H1 (cell line): ENCODE measurements around the gene FAM53A. TPM values are rescaled to one million over a fixed set of nuclear protein-coding genes. Genes with fewer than 3 reads are reported as not detected.

ENCODE experiments used
- CTCF ChIA-PET: fragments of 300-600 bp; sonication (Branson Sonifier 250); formaldehyde crosslinking; loops from one replicate; lab custom pipeline; 2021; ENCODE audit not compliant: partially characterized antibody; lab: Charles Lee
- POLR2A ChIA-PET: fragments of 300-600 bp; sonication (Branson Sonifier 250); formaldehyde crosslinking; loops from one replicate; lab custom pipeline; 2021; ENCODE audit warnings: inconsistent platforms; ENCODE audit not compliant: partially characterized antibody; lab: Charles Lee
- DNase-seq, 2 experiments: peaks; one replicate each; pipeline versions ENCODE4 v3.0.0 to v3.0.0-alpha.2; 2010 to 2022; ENCODE audit warnings: low spot score in 2 of 2, low read depth in 1 of 2, mixed read lengths in 1 of 2
- FAIRE-seq: peaks from 2 replicates; lab custom pipeline; 2011; peaks lifted over from hg19 to GRCh38; lab: Jason Lieb, UNC
- H2AFZ ChIP-seq: 2 replicates; pipeline ENCODE4 v1.8.1; 2012; ENCODE audit warnings: low read length, inconsistent platforms
- H2AK5ac ChIP-seq: 2 replicates; pipeline ENCODE4 v1.6.1; 2013; ENCODE audit warnings: low read depth, low read length
- H2BK120ac ChIP-seq: replicated peaks from 2 replicates; pipeline ENCODE3; 2013; ENCODE audit warnings: low read depth, low read length, inconsistent platforms
- H2BK12ac ChIP-seq: 2 replicates; pipeline ENCODE4 v1.6.1; 2013; ENCODE audit warnings: low read depth, low read length
- H2BK15ac ChIP-seq: 2 replicates; pipeline ENCODE4 v1.6.1; 2013; ENCODE audit warnings: low read length
- H2BK20ac ChIP-seq: 2 replicates; pipeline ENCODE4 v1.6.1; 2013; ENCODE audit warnings: low read length
- H2BK5ac ChIP-seq: 2 replicates; pipeline ENCODE4 v1.6.1; 2013; ENCODE audit warnings: low read depth, low read length
- H3K14ac ChIP-seq: 2 replicates; pipeline ENCODE4 v1.6.1; 2013; ENCODE audit warnings: inconsistent platforms; ENCODE audit not compliant: insufficient read length
- H3K18ac ChIP-seq: 2 replicates; pipeline ENCODE4 v1.6.1; 2013; ENCODE audit warnings: low read length; ENCODE audit errors: extremely low read depth
- H3K23ac ChIP-seq: 2 replicates; pipeline ENCODE4 v1.6.1; 2013; ENCODE audit warnings: inconsistent platforms; ENCODE audit not compliant: insufficient read length
- H3K23me2 ChIP-seq: 2 replicates; pipeline ENCODE4 v1.6.1; 2013; ENCODE audit warnings: low read depth, low read length
- H3K27ac ChIP-seq: 2 replicates; pipeline ENCODE4 v1.6.1; 2011; ENCODE audit warnings: low read depth, low read length, inconsistent platforms
- H3K27me3 ChIP-seq, 4 experiments: replicated peaks in 1 of 4; 1 replicate in 1 of 4; 2 replicates in 3 of 4; pipeline versions ENCODE4 v1.6.1 to v1.8.1; 2011 to 2013; ENCODE audit warnings: low read length in 3 of 4, mild to moderate bottlenecking in 3 of 4, inconsistent platforms in 2 of 4, mixed read lengths in 2 of 4, moderate library complexity in 1 of 4; ENCODE audit not compliant: control insufficient read depth in 3 of 4, insufficient read depth in 3 of 4; ENCODE audit errors: extremely low read depth in 1 of 4
- H3K36me3 ChIP-seq, 4 experiments: 2 replicates each; pipeline versions ENCODE4 v1.6.1 to v1.8.1; 2011 to 2013; ENCODE audit warnings: mild to moderate bottlenecking in 4 of 4, low read length in 3 of 4, moderate library complexity in 2 of 4, control low read depth in 1 of 4, inconsistent platforms in 1 of 4; ENCODE audit not compliant: insufficient read depth in 4 of 4, control insufficient read depth in 2 of 4
- H3K4ac ChIP-seq: replicated peaks from 2 replicates; pipeline ENCODE3; 2013; ENCODE audit warnings: low read length, low read depth, mixed read lengths, inconsistent platforms; ENCODE audit not compliant: insufficient read length
- H3K4me1 ChIP-seq, 4 experiments: replicated peaks in 1 of 4; 1 replicate in 1 of 4; 2 replicates in 3 of 4; pipeline versions ENCODE4 v1.6.1 to v1.8.1; 2011 to 2013; ENCODE audit warnings: low read length in 3 of 4, inconsistent platforms in 2 of 4, mixed read lengths in 1 of 4; ENCODE audit not compliant: insufficient read depth in 4 of 4, control insufficient read depth in 3 of 4
- H3K4me2 ChIP-seq, 2 experiments: 2 replicates each; pipeline versions ENCODE4 v1.6.1 to v1.8.1; 2011 to 2013; ENCODE audit warnings: low read depth in 2 of 2, low read length in 2 of 2, control low read depth in 1 of 2, inconsistent platforms in 1 of 2, mild to moderate bottlenecking in 1 of 2; ENCODE audit not compliant: insufficient read depth in 1 of 2
- H3K4me3 ChIP-seq, 4 experiments: fragments of 200-600, 300-600 bp in 1 of 4; sonication (generic), shearing (Covaris generic), sonication (Bioruptor Twin) in 1 of 4; 2 replicates each; pipeline versions ENCODE4 v1.5.1 to v1.8.1; 2011 to 2016; ENCODE audit warnings: low read length in 4 of 4, low read depth in 3 of 4, control low read depth in 2 of 4, inconsistent platforms in 2 of 4, mild to moderate bottlenecking in 2 of 4, mixed read lengths in 1 of 4, moderate library complexity in 1 of 4; ENCODE audit not compliant: insufficient read depth in 2 of 4; ENCODE audit errors: extremely low read depth in 1 of 4
- H3K56ac ChIP-seq: replicated peaks from 2 replicates; pipeline ENCODE3; 2013; ENCODE audit warnings: low read depth, mild to moderate bottlenecking, mixed read lengths, low read length, inconsistent platforms; ENCODE audit not compliant: insufficient read length
- H3K79me1 ChIP-seq: 2 replicates; pipeline ENCODE4 v1.6.1; 2013; ENCODE audit warnings: low read depth, low read length, control low read depth
- H3K79me2 ChIP-seq, 2 experiments: 2 replicates each; pipeline versions ENCODE4 v1.6.1 to v1.8.1; 2012 to 2013; ENCODE audit warnings: low read length in 2 of 2, mild to moderate bottlenecking in 2 of 2, inconsistent platforms in 1 of 2; ENCODE audit not compliant: insufficient read depth in 2 of 2, control insufficient read depth in 1 of 2
- H3K9ac ChIP-seq, 4 experiments: replicated peaks in 1 of 4; 1 replicate in 1 of 4; 2 replicates in 3 of 4; pipeline versions ENCODE4 v1.6.1 to v1.8.1; 2011 to 2013; ENCODE audit warnings: low read depth in 3 of 4, low read length in 3 of 4, control low read depth in 2 of 4, mild to moderate bottlenecking in 2 of 4, moderate library complexity in 2 of 4, inconsistent platforms in 1 of 4; ENCODE audit errors: extremely low read depth in 1 of 4
- H3K9me3 ChIP-seq, 2 experiments: 2 replicates each; pipeline versions ENCODE4 v1.6.1 to v1.8.1; 2012 to 2013; ENCODE audit warnings: mild to moderate bottlenecking in 2 of 2, moderate library complexity in 2 of 2, control low read depth in 1 of 2, inconsistent platforms in 1 of 2, low read depth in 1 of 2, low read length in 1 of 2, mixed read lengths in 1 of 2; ENCODE audit not compliant: insufficient read depth in 2 of 2
- H4K20me1 ChIP-seq, 2 experiments: replicated peaks in 1 of 2; 2 replicates each; pipeline versions ENCODE3 to v1.8.1; 2011 to 2013; ENCODE audit warnings: inconsistent platforms in 2 of 2, low read length in 2 of 2, mild to moderate bottlenecking in 1 of 2; ENCODE audit not compliant: insufficient read depth in 2 of 2, control insufficient read depth in 1 of 2
- H4K5ac ChIP-seq: 2 replicates; pipeline ENCODE4 v1.6.1; 2013; ENCODE audit warnings: low read length, low read depth, mixed read lengths, inconsistent platforms; ENCODE audit not compliant: insufficient read length
- H4K8ac ChIP-seq: 2 replicates; pipeline ENCODE4 v1.8.0; 2013; ENCODE audit warnings: mild to moderate bottlenecking, moderate library complexity, low read length, inconsistent platforms; ENCODE audit not compliant: insufficient read depth; ENCODE audit errors: extremely low read depth
- H4K91ac ChIP-seq: replicated peaks from 2 replicates; pipeline ENCODE3; 2013; ENCODE audit warnings: low read length, mixed read lengths, inconsistent platforms; ENCODE audit not compliant: insufficient read length
- YY1 ChIP-seq: IDR thresholded peaks from 2 replicates; pipeline ENCODE4 v1.6.1; 2011; ENCODE audit warnings: low read depth, mild to moderate bottlenecking, low read length
- WGBS, 2 experiments: shearing (Covaris generic) in 1 of 2; methylation state at CpG; one replicate each; pipeline versions ENCODE4 v1.1.6 to v1.1.7; 2013 to 2015; ENCODE audit warnings: low lambda C conversion rate in 2 of 2, mixed read lengths in 2 of 2, inconsistent platforms in 1 of 2, low coverage in 1 of 2, missing lambda C conversion rate in 1 of 2; ENCODE audit not compliant: insufficient replicate concordance in 2 of 2, insufficient coverage in 1 of 2, insufficient read length in 1 of 2; ENCODE audit errors: extremely low coverage in 1 of 2, missing lambda C conversion rate in 1 of 2; 5-methylcytosine and 5-hydroxymethylcytosine counted together
- polyA plus RNA-seq, 7 experiments: library from polyadenylated mRNA; depleted of rRNA in 3 of 7; stranded (reverse) in 5 of 7; unstranded in 2 of 7; fragments of >200 nt in 5 of 7; fragments of 200-250 nt in 2 of 7; gene quantifications; 1 replicate in 5 of 7; 2 replicates in 1 of 7; 4 replicates in 1 of 7; pipeline versions ENCODE4 v1.2.1 to v1.2.3, GENCODE V29; 2011 to 2013; ENCODE audit warnings: missing spikeins in 2 of 7, mixed read lengths in 2 of 7
- total RNA-seq: library from RNA; stranded (reverse); fragmentation: NEBNext Ultra II Directional; extraction: Animal tissue kit (Norgen Biotek cat#: 25700); gene quantifications from 2 replicates; pipeline ENCODE4 v1.2.1, GENCODE V29; 2021
- TF ChIP-seq, protein P1 (sequence below), 3 experiments: IDR thresholded peaks; 1 replicate in 2 of 3; 2 replicates in 1 of 3; pipeline versions ENCODE4 v1.5.1 to v1.6.1; 2011; ENCODE audit warnings: low read length in 3 of 3, mild to moderate bottlenecking in 3 of 3, inconsistent platforms in 2 of 3, low read depth in 1 of 3, moderate library complexity in 1 of 3; ENCODE audit not compliant: insufficient read depth in 1 of 3; ENCODE audit errors: control extremely low read depth in 1 of 3
- TF ChIP-seq, protein P2 (sequence below): IDR thresholded peaks from 2 replicates; pipeline ENCODE4 v1.6.1; 2011; ENCODE audit warnings: low read depth, mild to moderate bottlenecking, low read length; ENCODE audit not compliant: insufficient read depth

The FAM53A gene
- total and polyA plus RNA-seq, 2 of the 8 experiments (the other 6 are each of a cell fraction or from before 2014, with no cell fraction given) = 1.9 to 2.0 TPM

DNA sequence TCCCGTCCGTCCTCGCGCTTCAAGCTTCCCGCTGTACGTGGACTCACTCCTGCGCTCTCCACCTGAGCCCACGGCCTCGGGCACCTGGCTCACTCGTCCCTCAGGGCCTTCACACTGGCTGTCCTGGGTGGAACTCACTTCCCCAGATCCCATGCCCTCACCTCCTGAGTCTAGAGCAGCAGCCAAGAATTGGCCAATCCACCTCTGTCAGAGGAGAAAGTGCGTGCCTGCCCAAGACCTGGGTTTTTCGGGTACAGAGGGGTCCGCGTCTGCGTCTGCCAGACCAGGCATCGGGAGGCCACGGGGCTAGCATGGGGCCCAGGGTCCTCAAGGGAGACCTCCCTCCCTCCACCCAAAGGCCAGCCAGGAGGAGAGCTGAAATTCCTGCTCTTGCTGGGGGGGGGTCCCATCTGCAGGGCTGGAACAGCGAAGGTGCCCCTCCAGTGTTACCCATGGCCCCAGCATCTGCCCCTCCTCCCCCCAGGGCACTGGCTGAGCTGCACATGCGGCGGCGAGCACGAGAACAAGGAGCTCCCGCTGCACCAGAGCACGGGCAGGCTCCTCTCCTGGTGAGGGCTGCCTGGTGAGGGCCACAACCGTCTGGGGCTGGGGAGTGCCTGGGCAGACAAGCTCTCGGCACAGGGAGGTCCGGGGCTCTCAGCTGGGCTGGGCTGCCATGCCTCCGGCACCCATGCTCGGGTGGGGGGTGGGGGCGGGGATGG, 47.5 kb downstream of the FAM53A start:
- TF ChIP-seq, protein P1, sequence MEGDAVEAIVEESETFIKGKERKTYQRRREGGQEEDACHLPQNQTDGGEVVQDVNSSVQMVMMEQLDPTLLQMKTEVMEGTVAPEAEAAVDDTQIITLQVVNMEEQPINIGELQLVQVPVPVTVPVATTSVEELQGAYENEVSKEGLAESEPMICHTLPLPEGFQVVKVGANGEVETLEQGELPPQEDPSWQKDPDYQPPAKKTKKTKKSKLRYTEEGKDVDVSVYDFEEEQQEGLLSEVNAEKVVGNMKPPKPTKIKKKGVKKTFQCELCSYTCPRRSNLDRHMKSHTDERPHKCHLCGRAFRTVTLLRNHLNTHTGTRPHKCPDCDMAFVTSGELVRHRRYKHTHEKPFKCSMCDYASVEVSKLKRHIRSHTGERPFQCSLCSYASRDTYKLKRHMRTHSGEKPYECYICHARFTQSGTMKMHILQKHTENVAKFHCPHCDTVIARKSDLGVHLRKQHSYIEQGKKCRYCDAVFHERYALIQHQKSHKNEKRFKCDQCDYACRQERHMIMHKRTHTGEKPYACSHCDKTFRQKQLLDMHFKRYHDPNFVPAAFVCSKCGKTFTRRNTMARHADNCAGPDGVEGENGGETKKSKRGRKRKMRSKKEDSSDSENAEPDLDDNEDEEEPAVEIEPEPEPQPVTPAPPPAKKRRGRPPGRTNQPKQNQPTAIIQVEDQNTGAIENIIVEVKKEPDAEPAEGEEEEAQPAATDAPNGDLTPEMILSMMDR (IDR thresholded peaks at IDR 0.05; ENCODE audit: control extremely low read depth in 1 of 3, insufficient read depth in 1 of 3, low read depth in 1 of 3, low read length in 3 of 3) = no peak
- TF ChIP-seq, protein P2, sequence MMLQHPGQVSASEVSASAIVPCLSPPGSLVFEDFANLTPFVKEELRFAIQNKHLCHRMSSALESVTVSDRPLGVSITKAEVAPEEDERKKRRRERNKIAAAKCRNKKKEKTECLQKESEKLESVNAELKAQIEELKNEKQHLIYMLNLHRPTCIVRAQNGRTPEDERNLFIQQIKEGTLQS = no peak
- no peak for TF ChIP-seq YY1
- H3K4me2 ChIP-seq = no peak overlapping the region
- CTCF ChIA-PET = interaction anchor here (0.6 to 0.7 kb wide), 2 partner anchors 9 to 17 kb away, joined by 3 read pairs; no protein-coding TSS in a partner anchor
- H2BK120ac ChIP-seq = no peak overlapping the region
- no peak for FAIRE-seq
- H3K23me2 ChIP-seq = no peaks in the 10 kb centered on the region
- H4K5ac ChIP-seq = no peak overlapping the region
- POLR2A ChIA-PET = interaction anchor here (1.2 kb wide), 1 partner anchor 69 kb away, joined by 5 read pairs; no protein-coding TSS in a partner anchor
- H3K4me3 ChIP-seq = no peak overlapping the region
- H3K27me3 ChIP-seq = no peaks in the 10 kb centered on the region
- no peak overlapping the region for H3K14ac ChIP-seq
- H3K18ac ChIP-seq = no peak overlapping the region
- H4K20me1 ChIP-seq = peaks cover 0 to 5% of the 10 kb centered on the region in 2 experiments
- no peak overlapping the region for H2AFZ ChIP-seq
- H2AK5ac ChIP-seq = no peak overlapping the region; the same call in 1 of the 2 replicates
- no peak overlapping the region for H3K23ac ChIP-seq
- no peaks in the 10 kb centered on the region for H3K4me1 ChIP-seq
- H2BK12ac ChIP-seq = no peak overlapping the region
- no peaks in the 10 kb centered on the region for H3K36me3 ChIP-seq
- no peaks in the 10 kb centered on the region for H3K79me1 ChIP-seq
- H3K79me2 ChIP-seq = no peaks in the 10 kb centered on the region
- H3K56ac ChIP-seq = no peak overlapping the region
- H4K91ac ChIP-seq = no peak overlapping the region
- H2BK20ac ChIP-seq = no peak overlapping the region
- no peak overlapping the region for H3K4ac ChIP-seq
- H2BK15ac ChIP-seq = no peak overlapping the region
- no peak overlapping the region for H3K27ac ChIP-seq
- WGBS, 2 experiments = 88% methylated on average over 29 of the region's 30 CpGs; no CpG with 5 or more reads in 1 of the 2 experiments
- no peak overlapping the region; the same call in 1 of the 2 replicates for H4K8ac ChIP-seq
- DNase-seq = no peak
- H3K9me3 ChIP-seq = no peaks in the 10 kb centered on the region
- H2BK5ac ChIP-seq = 0 out of 2 replicates have a peak overlapping the region, but pooled peaks have one; percentile 16
- H3K9ac ChIP-seq = no peak overlapping the region
